Motor neuron (in vitro differentiated cells): ENCODE data around the gene SGCB. TPM values are rescaled to one million over a fixed set of nuclear protein-coding genes. Genes with fewer than 3 reads are reported as not detected.

Experiments used
- ATAC-seq, 8 experiments: fragments of 200-7000 bp; cut with Tn5 transposase; replicated peaks in 6 of 8; 2 replicates each; pipeline ENCODE4 v1.8.0; 2021; ENCODE audit warnings: mild to moderate bottlenecking in 8 of 8, moderate library complexity in 8 of 8
- H3K27ac ChIP-seq, 2 donors: fragments of 250-450 bp; sonication (Bioruptor Pico); 2 replicates each; pipeline ENCODE4 v1.9.0; 2021; ENCODE audit warnings: antibody characterized with exemption in 2 of 2, mild to moderate bottlenecking in 2 of 2, moderate library complexity in 1 of 2
- H3K4me1 ChIP-seq, 2 donors: fragments of 250-450 bp; sonication (Bioruptor Pico); replicated peaks in 1 of 2; 2 replicates each; pipeline ENCODE4 v1.6.1; 2021; ENCODE audit warnings: antibody characterized with exemption in 2 of 2, mild to moderate bottlenecking in 2 of 2, moderate library complexity in 1 of 2
- H3K4me3 ChIP-seq, 5 donors: fragments of 250-450 bp; sonication (Bioruptor Pico); 2 replicates each; pipeline ENCODE4 v1.9.0; 2021; ENCODE audit warnings: antibody characterized with exemption in 5 of 5, mild to moderate bottlenecking in 5 of 5, moderate library complexity in 4 of 5
- WGBS, 10 experiments: fragments of 450-650 bp; shearing (Covaris generic); methylation state at CpG; one replicate each; pipeline ENCODE4 v1.0.0; 2022; 5-methylcytosine and 5-hydroxymethylcytosine counted together
- in situ Hi-C, 9 experiments: fragments of 400-800 bp; cut with MboI; loops; one replicate each; pipeline ENCODE4 v1.15.0; 2021; ENCODE audit warnings: low sequenced_read_pairs in 9 of 9, low pct_unique_long_range_greater_than_20kb in 2 of 9; ENCODE audit not compliant: unreplicated experiment in 9 of 9
- total RNA-seq, 8 experiments: library from RNA; unstranded; fragments of 300-600 nt; gene quantifications; 2 replicates each; pipeline versions ENCODE4 v1.2.3 to v1.2.4, GENCODE V29; 2022

SGCB gene
- total RNA-seq, 8 experiments from 2014 or later: 13.4 to 45.9 (median 25.7) TPM

DNA sequence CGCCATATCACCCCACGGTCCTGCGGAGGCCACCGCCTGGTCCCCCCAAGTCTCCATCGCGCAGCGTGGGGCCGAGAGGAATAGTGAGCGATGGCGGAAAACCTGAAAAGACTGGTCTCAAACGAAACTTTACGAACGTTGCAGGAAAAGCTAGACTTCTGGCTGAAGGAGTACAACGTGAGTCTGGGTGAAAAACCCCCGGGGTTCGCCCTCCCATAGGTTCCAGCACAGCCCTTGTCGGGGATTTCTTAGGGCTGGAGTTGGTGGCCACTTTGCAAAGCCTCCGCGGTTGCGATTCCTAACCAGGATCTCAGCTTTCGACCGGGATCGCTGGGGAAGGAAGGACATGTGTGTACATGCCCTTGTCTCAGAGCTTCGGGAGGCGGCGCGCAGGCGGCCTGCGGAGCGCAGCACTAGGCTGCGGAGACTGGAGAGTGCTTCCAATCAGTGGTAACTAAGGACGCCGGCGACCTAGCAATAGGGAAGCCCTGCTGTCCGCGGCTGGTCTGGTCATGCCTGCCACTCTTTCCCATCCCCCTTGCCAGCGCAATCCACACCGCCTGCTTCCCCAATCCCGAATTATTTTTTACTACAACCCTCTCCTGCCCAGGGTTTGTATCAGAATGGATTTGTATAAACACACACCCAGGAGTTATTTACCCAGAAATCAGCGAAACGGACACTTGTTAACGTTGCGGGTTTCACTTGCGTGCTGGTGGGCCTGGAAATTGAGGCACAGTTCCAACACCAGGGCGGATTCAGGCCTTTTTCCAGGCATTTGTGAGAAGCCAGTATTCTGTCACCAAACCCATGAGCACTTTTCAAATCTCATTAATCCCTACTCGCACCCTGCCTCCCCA is 13.7 kb upstream of the SGCB start:
- in situ Hi-C loops: no loop called here
- peak; percentile 86 to 99 (median 97) for ATAC-seq
- WGBS, 10 experiments: 0 to 54% (median 5%) methylated on average over 2 to 16 of the region's 46 CpGs; no CpG with 5 or more reads in 1 of the 10 experiments
- peak overlapping the region; percentile 6 to 80 for H3K27ac ChIP-seq
- peak overlapping the region; percentile 45 to 81 (median 51) for H3K4me3 ChIP-seq
- H3K4me1 ChIP-seq: peaks cover 7 to 9% of the 10 kb centered on the region in 2 donors

DNA sequence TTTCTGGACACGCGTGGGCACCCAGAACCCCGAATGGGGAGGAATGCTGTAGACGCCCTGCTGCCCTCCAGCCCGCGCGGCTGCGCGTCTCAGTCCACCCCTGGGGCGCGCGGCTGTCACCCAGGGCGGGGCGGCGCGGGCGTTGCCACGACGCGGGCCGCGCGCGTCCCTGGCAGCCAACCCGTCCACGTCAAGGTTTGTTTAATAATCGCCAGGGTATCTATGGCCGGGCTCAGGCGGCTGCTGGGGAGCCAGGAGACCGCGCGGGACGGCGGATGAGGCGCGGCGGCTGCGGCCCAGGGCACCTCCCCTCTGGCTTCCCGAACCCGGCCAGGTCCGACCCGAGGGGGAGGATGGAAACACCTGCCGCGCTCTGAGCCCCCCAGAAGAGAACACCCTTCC is 13.1 kb upstream of the SGCB start, which contains the start of gene SPATA18:
SPATA18 (plus strand) TSS at position 92 of the 402 bp plus-strand sequence. CDS start 401 bp downstream, outside the sequence.
- peak within 1 kb of the TSS; percentile 45 to 81 (median 51) for H3K4me3 ChIP-seq
- in situ Hi-C loops: no loop called here
- peak; percentile 61 to 74 (median 68) for ATAC-seq
- 0 to 20% (median 8%) methylated on average over 2 to 19 of the region's 44 CpGs; no CpG with 5 or more reads in 6 of the 10 experiments for WGBS, 10 experiments
- H3K27ac ChIP-seq: peak within 1 kb of the TSS; percentile 6 to 80
- H3K4me1 ChIP-seq: peaks cover 7 to 9% of the 10 kb centered on the region in 2 donors

DNA sequence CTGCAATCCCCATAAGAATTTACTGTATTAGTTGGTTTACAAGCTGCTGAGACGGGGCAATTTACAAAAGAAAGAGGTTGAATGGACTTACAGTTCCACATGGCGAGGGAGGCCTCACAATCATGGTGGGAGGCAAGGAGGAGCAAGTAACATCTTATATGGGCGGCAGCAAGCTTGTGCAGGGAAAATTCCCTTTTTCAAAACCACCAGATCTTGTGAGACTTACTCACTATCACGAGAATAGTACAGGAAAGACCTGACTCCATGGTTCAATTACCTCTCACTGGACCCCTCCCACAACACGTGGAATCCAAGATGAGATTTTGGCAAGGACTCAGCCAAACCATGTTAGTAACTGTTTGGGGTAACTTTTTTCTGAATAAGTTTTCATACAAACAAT is 11.2 kb upstream of the SGCB start:
- no peak for ATAC-seq
- 60 to 100% (median 80%) methylated on average over 1 to 5 of the region's 5 CpGs; no CpG with 5 or more reads in 2 of the 10 experiments for WGBS, 10 experiments
- Histone ChIP-seq H3K4me3 (no peak overlapping the region), H3K4me1 (peaks cover 7 to 9% of the 10 kb centered on the region in 2 donors), H3K27ac (no peak overlapping the region)
- in situ Hi-C loops: no loop called here

DNA sequence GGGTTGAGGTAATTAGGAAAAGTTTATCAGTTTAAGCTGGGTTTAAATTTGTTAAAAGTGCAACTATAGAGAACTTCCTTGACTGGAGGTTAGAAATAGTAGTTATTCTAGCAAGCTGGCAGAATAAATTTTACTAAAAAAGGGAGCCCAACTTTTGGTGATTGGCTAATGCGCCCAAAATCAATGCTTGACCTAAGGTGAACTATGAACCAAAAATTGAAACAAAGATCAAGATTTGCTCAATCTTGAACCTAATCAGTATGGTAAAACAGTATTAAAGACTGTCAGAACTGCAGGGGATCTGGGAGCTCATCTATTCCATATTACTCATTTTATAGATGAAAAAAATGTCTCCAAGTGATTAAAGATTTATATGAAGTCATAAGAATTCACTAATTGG is 6.9 kb upstream of the SGCB start:
- in situ Hi-C loops: no loop called here
- ATAC-seq: no peak
- WGBS, 10 experiments: 60 to 100% (median 100%) methylated on average over 1 of the region's 1 CpG; no CpG with 5 or more reads in 2 of the 10 experiments

DNA sequence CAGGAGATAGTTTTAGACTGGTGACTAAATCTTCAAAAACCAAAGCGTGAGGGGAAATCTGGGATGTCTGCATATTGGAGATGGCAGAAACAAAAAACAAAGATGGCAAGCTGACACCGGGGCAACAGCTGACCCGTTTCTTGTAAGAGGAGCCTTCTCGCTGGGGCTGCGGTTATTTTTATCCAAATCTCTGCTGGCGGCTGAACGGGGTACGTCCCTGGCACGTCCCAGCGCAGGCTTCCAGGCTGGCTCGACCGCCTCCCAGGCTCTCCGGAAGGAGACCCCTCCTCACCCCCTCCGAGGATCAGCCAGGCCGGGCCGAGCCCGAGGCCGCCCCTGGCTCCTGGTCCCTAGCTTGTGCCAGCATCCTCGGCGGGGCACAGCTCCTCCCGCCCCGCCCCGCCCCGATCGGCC is 403 bp downstream of the SGCB start:
- ATAC-seq: peak; percentile 50 to 74 (median 71)
- H3K27ac ChIP-seq: peak overlapping the region; percentile 79 to 83
- in situ Hi-C loops: no loop called here
- peak overlapping the region; percentile 53 to 82 (median 66) for H3K4me3 ChIP-seq
- peaks cover 12 to 27% of the 10 kb centered on the region in 2 donors for H3K4me1 ChIP-seq
- whole genome bisulfite sequencing, 10 experiments: 0% methylated on average over 1 to 8 of the region's 25 CpGs; no CpG with 5 or more reads in 5 of the 10 experiments

More for the DNA sequence above, 6.9 kb upstream of the SGCB start:
- H3K27ac ChIP-seq: no peak overlapping the region
- H3K4me1 ChIP-seq: no peaks in the 10 kb centered on the region
- no peak overlapping the region for H3K4me3 ChIP-seq

DNA sequence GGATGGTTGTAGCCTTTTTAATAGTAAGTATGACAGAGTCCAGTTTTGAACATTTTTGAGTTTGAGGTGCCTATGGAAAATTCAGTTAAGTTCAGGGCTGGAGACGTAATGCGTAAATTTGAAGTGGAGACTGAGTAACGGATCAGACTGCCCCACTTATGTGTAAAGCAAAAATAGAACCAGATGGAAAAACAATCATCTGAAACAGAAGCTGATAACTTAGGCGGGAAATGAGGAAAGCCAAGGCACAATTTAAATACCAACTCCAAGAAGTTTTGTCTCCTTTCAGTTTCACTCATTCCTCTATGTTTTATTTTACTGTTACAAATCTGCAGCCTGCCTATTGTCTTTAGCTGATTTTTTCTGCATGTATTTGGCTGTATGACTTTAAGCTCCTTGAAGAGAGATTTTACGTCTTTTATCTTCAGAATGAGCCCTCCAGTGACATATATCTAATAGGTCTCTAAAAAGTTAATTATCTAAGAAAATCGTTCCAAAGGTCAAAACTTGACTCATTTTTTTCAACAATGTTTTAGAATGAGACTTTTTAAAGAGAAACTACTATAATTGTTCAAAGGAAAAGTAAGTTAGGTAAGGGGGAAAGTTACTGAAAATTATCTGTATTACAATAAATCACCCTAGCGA is 1.1 kb downstream of the SGCB start:
- no peak overlapping the region for H3K27ac ChIP-seq
- no peak for ATAC-seq
- peaks cover 12 to 27% of the 10 kb centered on the region in 2 donors for H3K4me1 ChIP-seq
- peak overlapping the region; percentile 53 to 82 (median 66) for H3K4me3 ChIP-seq
- 11 to 78% (median 43%) methylated on average over 3 to 7 of the region's 7 CpGs; no CpG with 5 or more reads in 1 of the 10 experiments for WGBS, 10 experiments
- in situ Hi-C loops: no loop called here

DNA sequence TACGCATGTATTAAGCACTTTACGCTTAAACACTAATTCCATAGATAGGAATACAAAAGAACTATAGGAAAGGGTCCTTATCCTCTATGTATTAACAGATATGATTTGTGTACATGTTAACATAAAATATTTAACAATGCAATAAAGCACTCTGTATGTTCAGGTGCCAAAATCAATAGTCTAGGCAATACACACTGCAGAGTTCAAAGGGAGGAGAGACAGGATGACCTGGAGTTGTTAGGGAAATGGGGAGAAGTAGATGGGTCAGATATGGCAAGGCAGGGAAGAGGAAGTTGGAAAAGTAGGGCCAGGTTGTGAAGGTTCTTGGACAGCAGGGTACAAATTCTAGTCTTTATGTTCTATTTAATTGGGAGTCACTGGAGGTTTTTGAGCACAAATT is 2.9 kb downstream of the SGCB start:
- H3K4me1 ChIP-seq: peaks cover 12 to 27% of the 10 kb centered on the region in 2 donors
- 70 to 100% (median 100%) methylated on average over 1 to 2 of the region's 2 CpGs; no CpG with 5 or more reads in 1 of the 10 experiments for WGBS, 10 experiments
- in situ Hi-C loops: no loop called here

DNA sequence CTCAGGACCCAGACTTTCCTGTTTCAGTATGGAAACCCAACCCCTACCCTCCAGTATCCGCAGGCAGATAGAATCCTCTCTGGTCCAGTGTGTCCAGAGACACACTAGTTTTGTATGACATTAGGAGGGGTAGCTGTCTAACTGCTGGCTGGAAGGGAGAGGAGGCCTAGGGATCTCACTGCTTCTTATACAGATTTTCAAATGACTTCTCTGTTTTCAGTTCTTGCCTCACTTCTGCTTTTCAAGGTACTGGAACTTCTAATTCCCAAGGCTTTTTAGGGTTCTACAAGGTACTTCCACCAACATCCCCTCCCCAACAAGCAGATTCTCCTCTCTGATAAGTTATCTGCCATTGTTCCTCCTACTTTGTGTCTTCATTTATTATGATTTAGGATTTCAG is 6.1 kb downstream of the SGCB start:
- H3K27ac ChIP-seq: no peak overlapping the region
- no peak for ATAC-seq
- peaks cover 11 to 16% of the 10 kb centered on the region in 2 donors for H3K4me1 ChIP-seq
- in situ Hi-C loops: no loop called here
- 100% methylated on average over 1 of the region's 1 CpG; no CpG with 5 or more reads in 9 of the 10 experiments for WGBS, 10 experiments
- no peak overlapping the region for H3K4me3 ChIP-seq

More for the DNA sequence above, 2.9 kb downstream of the SGCB start:
- H3K27ac ChIP-seq: no peak overlapping the region
- no peak for ATAC-seq
- H3K4me3 ChIP-seq: no peak overlapping the region

DNA sequence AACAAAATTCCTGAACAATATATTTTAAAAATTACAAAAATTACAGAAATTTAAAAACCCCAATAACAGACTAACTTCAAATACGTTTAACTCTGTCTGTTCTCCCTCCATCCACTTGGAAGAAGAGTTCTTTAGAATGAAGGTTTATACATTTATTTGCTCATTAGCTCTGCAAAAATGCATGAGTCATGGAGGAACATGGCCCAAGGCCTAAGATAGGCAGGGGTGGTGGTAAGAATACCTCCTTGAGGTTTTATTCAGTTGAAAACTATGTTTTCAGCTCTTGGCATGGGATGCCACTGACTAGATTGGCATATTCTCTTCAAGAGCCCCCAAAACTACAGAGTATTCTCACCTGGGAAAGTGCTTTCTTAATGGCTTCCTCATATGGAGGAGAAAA is 9.1 kb downstream of the SGCB start:
- H3K4me3 ChIP-seq: no peak overlapping the region
- peak in 3 of 8 experiments; percentile 47 to 80 (median 76) for ATAC-seq
- H3K4me1 ChIP-seq: no peaks in the 10 kb centered on the region
- no peak overlapping the region for H3K27ac ChIP-seq
- WGBS, 10 experiments: 33 to 100% (median 82%) methylated on average over 1 of the region's 1 CpG; no CpG with 5 or more reads in 3 of the 10 experiments
- in situ Hi-C loops: no loop called here

DNA sequence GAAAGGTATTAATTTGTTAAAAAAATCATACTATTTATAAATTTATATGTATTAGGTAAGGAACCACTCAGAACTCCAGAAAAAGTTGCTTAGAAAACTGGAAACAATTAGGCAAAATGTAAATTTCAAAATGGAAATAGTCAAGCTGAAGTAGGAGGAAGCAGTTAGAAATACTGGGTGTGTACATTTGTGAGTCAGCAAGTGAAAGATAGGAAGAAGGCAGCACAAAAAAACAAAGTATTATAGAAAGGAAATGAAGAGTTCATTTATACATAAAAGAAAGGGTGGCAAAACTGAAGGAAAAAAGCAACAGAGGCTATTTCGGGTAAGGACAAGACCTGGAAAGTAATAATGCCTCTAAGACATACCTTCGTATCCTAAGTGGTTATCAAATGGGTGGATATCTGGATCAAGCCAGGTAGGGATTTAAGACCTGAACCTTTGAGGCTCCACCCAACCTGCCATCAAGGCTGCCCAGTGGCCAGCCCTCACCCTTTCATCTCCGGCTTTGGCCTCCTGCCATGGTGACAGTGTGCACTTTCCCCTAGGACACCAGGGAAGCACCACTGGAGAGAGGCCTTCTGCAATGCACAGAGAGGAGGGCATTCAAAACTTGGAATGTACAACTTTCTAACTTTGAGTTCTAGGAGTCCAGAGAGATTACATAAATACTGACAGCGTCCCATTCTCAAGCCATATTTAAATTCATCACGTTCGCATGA is 18.0 kb downstream of the SGCB start, which contains the start of gene LRRC66:
LRRC66 (minus strand) TSS at position 428 of the 722 bp plus-strand sequence. CDS start 2,750 bp downstream, outside the sequence.
- ATAC-seq: peak in 3 of 8 experiments; percentile 79 to 89 (median 89)
- H3K4me3 ChIP-seq: no peak within 1 kb of the TSS
- no peaks in the 10 kb centered on the region for H3K4me1 ChIP-seq
- WGBS, 10 experiments: 6 to 98% (median 79%) methylated on average over 1 to 6 of the region's 6 CpGs; no CpG with 5 or more reads in 1 of the 10 experiments
- no peak within 1 kb of the TSS for H3K27ac ChIP-seq
- in situ Hi-C loops: no loop called here

DNA sequence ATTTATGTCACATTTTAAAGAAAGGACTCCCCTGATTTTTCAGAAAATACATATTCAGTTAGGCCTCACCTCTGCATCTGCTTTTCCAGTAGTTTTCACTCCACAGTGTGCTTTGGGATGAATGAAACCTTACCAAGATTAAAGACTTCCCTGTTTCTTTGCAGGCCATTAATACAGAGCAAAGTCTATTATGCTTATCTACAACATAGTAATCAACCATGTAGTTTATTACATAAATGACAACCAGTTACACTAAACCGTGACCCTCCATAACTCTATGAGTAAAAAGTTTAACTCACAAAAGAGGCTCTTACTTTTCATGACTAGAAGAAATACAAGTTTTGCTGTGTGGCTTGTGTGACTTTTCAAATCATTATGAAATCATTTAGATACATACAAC is 20.3 kb downstream of the SGCB start:
- in situ Hi-C loops: no loop called here
- 0 to 100% (median 50%) methylated on average over 1 of the region's 1 CpG; no CpG with 5 or more reads in 4 of the 10 experiments for WGBS, 10 experiments

DNA sequence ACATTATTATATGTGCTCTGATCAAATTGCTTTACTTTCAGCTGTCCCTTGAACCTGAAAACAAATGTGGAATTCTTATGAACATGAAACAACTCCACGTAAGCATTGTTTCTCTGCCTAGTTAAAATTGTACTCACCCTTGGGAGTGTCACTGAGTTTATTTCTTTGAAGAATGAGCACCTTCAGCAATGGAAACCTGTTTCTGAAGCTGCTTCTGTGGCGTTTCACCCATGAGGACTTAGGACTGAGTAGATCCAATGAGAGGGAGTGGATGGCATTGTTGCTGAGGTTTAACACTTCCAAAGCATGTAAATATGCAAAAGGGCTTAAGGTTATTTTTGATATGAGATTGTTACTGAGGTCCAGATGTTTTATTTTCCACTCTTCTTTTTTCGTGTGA is 21.1 kb downstream of the SGCB start:
- WGBS, 10 experiments: 30 to 100% (median 76%) methylated on average over 2 to 3 of the region's 3 CpGs; no CpG with 5 or more reads in 1 of the 10 experiments
- no peaks in the 10 kb centered on the region for H3K4me1 ChIP-seq
- peak in 2 of 8 experiments; percentile 10 to 17 for ATAC-seq
- H3K27ac ChIP-seq: no peak overlapping the region
- no peak overlapping the region for H3K4me3 ChIP-seq
- in situ Hi-C loops: no loop called here

More for the DNA sequence above, 20.3 kb downstream of the SGCB start:
- H3K4me1 ChIP-seq: no peaks in the 10 kb centered on the region
- no peak overlapping the region for H3K4me3 ChIP-seq
- H3K27ac ChIP-seq: no peak overlapping the region
- no peak for ATAC-seq
